Endodermal cell (in vitro differentiated cells): ENCODE measurements around the gene IRF2BPL. TPM values are rescaled to one million over a fixed set of nuclear protein-coding genes. Genes with fewer than 3 reads are reported as not detected.
"Not testable (repeated sequence)": the region's sequence is repeated elsewhere in the genome, so short reads cannot be mapped to it uniquely, and the experiment has no call there.

ENCODE experiments used
- DNase-seq: peaks from one replicate; pipeline ENCODE4 v3.0.0-alpha.2; 2017
- H3K27ac ChIP-seq: 2 replicates; pipeline ENCODE4 v1.5.1; 2013; ENCODE audit warnings: mild to moderate bottlenecking, low read depth, low read length, moderate library complexity
- H3K27me3 ChIP-seq: 2 replicates; pipeline ENCODE4 v1.6.1; 2013; ENCODE audit warnings: mild to moderate bottlenecking, low read length, moderate library complexity; ENCODE audit not compliant: insufficient read depth, control insufficient read depth, poor library complexity, severe bottlenecking
- H3K36me3 ChIP-seq: 2 replicates; pipeline ENCODE4 v1.7.0; 2013; ENCODE audit warnings: mild to moderate bottlenecking, low read length, moderate library complexity; ENCODE audit not compliant: control insufficient read depth, insufficient read depth
- H3K4me1 ChIP-seq: one replicate; pipeline ENCODE4 v1.7.0; 2013; ENCODE audit warnings: low read length; ENCODE audit not compliant: control insufficient read depth, insufficient read depth
- H3K4me3 ChIP-seq: 2 replicates; pipeline ENCODE4 v1.5.1; 2013; ENCODE audit warnings: mild to moderate bottlenecking, low read length, moderate library complexity
- H3K9ac ChIP-seq: 2 replicates; pipeline ENCODE4 v1.6.1; 2013; ENCODE audit warnings: mild to moderate bottlenecking, low read length, moderate library complexity; ENCODE audit not compliant: poor library complexity, severe bottlenecking; ENCODE audit errors: extremely low read depth
- H3K9me3 ChIP-seq: 2 replicates; pipeline ENCODE4 v1.6.1; 2013; ENCODE audit warnings: mild to moderate bottlenecking, low read length, moderate library complexity; ENCODE audit not compliant: control insufficient read depth
- H3K27ac Mint-ChIP-seq: 2 replicates; pipeline ENCODE4 v1.8.0; 2020; ENCODE audit warnings: mixed read lengths
- H3K27me3 Mint-ChIP-seq: 2 replicates; pipeline ENCODE4 v1.8.0; 2021; ENCODE audit warnings: mild to moderate bottlenecking, mixed read lengths; ENCODE audit not compliant: insufficient read depth
- H3K36me3 Mint-ChIP-seq: 2 replicates; pipeline ENCODE4 v1.8.0; 2020; ENCODE audit warnings: low read depth, mixed read lengths
- H3K4me1 Mint-ChIP-seq: 2 replicates; pipeline ENCODE4 v1.8.0; 2020; ENCODE audit warnings: mixed read lengths
- H3K4me3 Mint-ChIP-seq: 2 replicates; pipeline ENCODE4 v1.8.0; 2020; ENCODE audit warnings: mild to moderate bottlenecking, moderate library complexity, mixed read lengths
- H3K9me3 Mint-ChIP-seq: 2 replicates; pipeline ENCODE4 v1.8.0; 2020; ENCODE audit warnings: mild to moderate bottlenecking, mixed read lengths
- CTCF ChIP-seq: fragments of 200-600 bp; sonication (generic); conservative IDR thresholded peaks from 2 replicates; pipeline ENCODE4 v1.5.0; 2021; ENCODE audit warnings: antibody characterized with exemption, mild to moderate bottlenecking
- WGBS, 2 experiments: methylation state at CpG; one replicate each; pipeline versions ENCODE4 v1.1.5 to v1.1.7; 2013; ENCODE audit warnings: missing lambda C conversion rate in 2 of 2, mixed read lengths in 1 of 2; ENCODE audit not compliant: insufficient coverage in 1 of 2, insufficient read length in 1 of 2; 5-methylcytosine and 5-hydroxymethylcytosine counted together
- total RNA-seq, 2 donors: library from RNA; stranded (reverse); fragmentation: NEBNext Ultra II Directional in 1 of 2; extraction: Animal tissue kit (Norgen Biotek cat#: 25700) in 1 of 2; gene quantifications; 2 replicates in 1 of 2; 3 replicates in 1 of 2; pipeline ENCODE4 v1.2.1, GENCODE V29; 2021

The IRF2BPL gene
- total RNA-seq, 2 donors from 2014 or later, result 34.2 to 44.3 TPM

DNA sequence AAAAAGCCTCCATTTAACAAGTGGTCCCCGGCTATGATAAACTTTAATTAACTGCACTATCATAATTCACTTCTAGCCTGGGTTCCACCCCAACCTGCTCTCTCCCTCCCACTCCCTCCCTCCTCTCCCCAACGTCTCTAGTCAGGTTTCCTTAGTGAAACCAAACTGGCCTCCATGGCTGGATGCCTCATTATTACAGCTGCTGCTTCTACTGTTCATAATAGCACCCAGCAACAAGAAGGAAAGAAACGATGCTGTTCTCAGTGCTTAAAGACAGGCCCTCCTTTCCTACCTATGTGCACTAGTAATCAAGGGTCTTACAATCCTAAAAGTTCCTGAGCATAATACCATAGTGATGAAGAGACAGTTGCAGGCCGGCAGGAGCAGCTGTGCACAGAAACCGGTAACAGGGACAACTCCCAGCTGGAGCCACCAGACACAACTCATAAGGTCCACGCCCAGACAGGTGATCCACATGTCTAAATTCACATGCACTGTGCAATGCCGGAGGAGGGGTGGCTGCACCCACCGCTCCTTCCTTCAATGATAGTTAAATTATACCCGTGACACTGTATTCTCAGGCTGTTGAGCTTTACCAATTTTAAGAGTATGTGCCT, 6.2 kb downstream of the IRF2BPL start:
- Histone ChIP-seq H3K36me3 (no peaks in the 10 kb centered on the region), H3K4me1 (peaks cover 6% of the 10 kb centered on the region), H3K27ac (peak overlapping the region; percentile 2), H3K4me3 (no peak overlapping the region), H3K27me3 (peaks cover 8% of the 10 kb centered on the region), H3K9ac (no peak overlapping the region), H3K9me3 (no peaks in the 10 kb centered on the region)
- DNase-seq, result no peak
- TF ChIP-seq CTCF, result no peak
- Mint-ChIP-seq H3K4me1 (peaks cover 22% of the 10 kb centered on the region), H3K9me3 (no peaks in the 10 kb centered on the region), H3K4me3 (no peak overlapping the region), H3K36me3 (peaks cover 7% of the 10 kb centered on the region), H3K27me3 (peaks cover 2% of the 10 kb centered on the region), H3K27ac (no peak overlapping the region)
- 86 to 87% methylated on average over 6 to 9 of the region's 9 CpGs for WGBS, 2 experiments

- H3K36me3 ChIP-seq, H3K4me3 Mint-ChIP-seq, H3K27me3 ChIP-seq, H3K9me3 ChIP-seq, H3K4me1 ChIP-seq, H3K4me3 ChIP-seq, H3K27ac ChIP-seq, DNase-seq, H3K27ac Mint-ChIP-seq, H3K36me3 Mint-ChIP-seq, H3K9me3 Mint-ChIP-seq, H3K9ac ChIP-seq, H3K27me3 Mint-ChIP-seq: not testable (repeated sequence)
- WGBS, 2 experiments, result 95% methylated on average over 10 to 11 of the region's 11 CpGs
- peaks cover 22% of the 10 kb centered on the region for H3K4me1 Mint-ChIP-seq
Observed at GRCh38 chr14:77021424-77021823, 7.1 kb downstream of the IRF2BPL start.

DNA sequence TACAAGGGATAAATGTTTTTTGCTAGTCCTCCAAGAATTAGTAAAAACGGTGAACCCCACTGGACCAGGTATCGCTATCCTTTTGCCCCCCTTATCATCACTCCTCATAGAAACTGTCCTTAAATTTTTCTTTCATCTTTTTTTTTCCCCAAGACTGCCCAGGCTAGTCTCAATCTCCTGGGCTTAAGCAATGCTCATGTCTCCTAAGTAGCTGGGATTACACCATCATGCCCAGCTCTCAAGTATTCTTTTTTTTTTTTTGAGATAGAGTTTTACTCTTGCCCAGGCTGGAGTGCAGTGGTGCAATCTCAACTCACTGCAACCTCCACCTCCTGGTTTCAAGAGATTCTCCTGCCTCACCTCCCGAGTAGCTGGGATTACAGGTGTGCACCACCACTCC, 9.7 kb downstream of the IRF2BPL start:
- Histone ChIP-seq H3K4me1 (no peaks in the 10 kb centered on the region), H3K27me3 (no peaks in the 10 kb centered on the region), H3K9me3 (no peaks in the 10 kb centered on the region), H3K9ac (no peak overlapping the region), H3K4me3 (no peak overlapping the region), H3K36me3 (no peaks in the 10 kb centered on the region), H3K27ac (no peak overlapping the region)
- Mint-ChIP-seq H3K4me1 (peaks cover 21% of the 10 kb centered on the region), H3K36me3 (no peaks in the 10 kb centered on the region), H3K9me3 (no peaks in the 10 kb centered on the region), H3K27ac (no peak overlapping the region), H3K27me3 (no peaks in the 10 kb centered on the region), H3K4me3 (no peak overlapping the region)
- 87 to 99% methylated on average over 2 to 3 of the region's 3 CpGs for WGBS, 2 experiments
- no peak for TF ChIP-seq CTCF
- no peak for DNase-seq

DNA sequence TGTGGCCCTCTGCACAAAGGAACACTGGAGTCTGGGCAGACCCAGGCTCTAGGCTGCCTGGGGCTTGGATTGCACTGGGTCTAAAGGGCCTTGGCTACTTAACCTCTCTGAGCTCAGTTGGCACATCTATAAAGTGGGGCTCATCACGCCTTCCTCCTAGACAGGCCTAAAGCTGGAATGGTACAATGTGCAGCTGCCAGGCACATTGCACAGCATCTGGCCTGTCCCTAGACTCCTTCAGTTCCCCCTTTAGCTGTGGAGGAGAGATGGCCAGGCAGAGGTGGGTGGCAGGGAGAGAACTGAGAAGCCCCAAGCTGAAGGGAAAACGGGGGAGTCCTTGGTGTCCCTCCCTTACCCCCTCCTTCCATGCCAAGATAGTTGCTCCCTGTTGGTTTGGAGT, 10.8 kb downstream of the IRF2BPL start:
- H3K36me3 ChIP-seq, result no peaks in the 10 kb centered on the region
- TF ChIP-seq CTCF, result no peak
- H3K9ac ChIP-seq, result no peak overlapping the region
- Mint-ChIP-seq H3K9me3 (no peaks in the 10 kb centered on the region), H3K27me3 (no peaks in the 10 kb centered on the region), H3K4me1 (peaks cover 10% of the 10 kb centered on the region), H3K4me3 (no peak overlapping the region), H3K27ac (no peak overlapping the region), H3K36me3 (no peaks in the 10 kb centered on the region)
- no peak for DNase-seq
- H3K4me3 ChIP-seq, result no peak overlapping the region
- no peaks in the 10 kb centered on the region for H3K9me3 ChIP-seq
- H3K4me1 ChIP-seq, result no peaks in the 10 kb centered on the region
- H3K27ac ChIP-seq, result no peak overlapping the region
- no peaks in the 10 kb centered on the region for H3K27me3 ChIP-seq
- 81% methylated on average over 2 of the region's 2 CpGs; no CpG with 5 or more reads in 1 of the 2 experiments for WGBS, 2 experiments
